GM10266 (cell line): ENCODE data around the gene MRPL34.

ENCODE experiments used
- DNase-seq: peaks from one replicate; pipeline ENCODE4 v3.0.0; 2012; ENCODE audit errors: extremely low spot score
- TF ChIP-seq, protein P1 (sequence below): IDR thresholded peaks from 2 replicates; pipeline ENCODE4 v1.5.1; 2012; ENCODE audit warnings: mild to moderate bottlenecking, low read depth; ENCODE audit not compliant: control insufficient read depth, insufficient read depth; ENCODE audit errors: missing control alignments

MRPL34 gene

DNA sequence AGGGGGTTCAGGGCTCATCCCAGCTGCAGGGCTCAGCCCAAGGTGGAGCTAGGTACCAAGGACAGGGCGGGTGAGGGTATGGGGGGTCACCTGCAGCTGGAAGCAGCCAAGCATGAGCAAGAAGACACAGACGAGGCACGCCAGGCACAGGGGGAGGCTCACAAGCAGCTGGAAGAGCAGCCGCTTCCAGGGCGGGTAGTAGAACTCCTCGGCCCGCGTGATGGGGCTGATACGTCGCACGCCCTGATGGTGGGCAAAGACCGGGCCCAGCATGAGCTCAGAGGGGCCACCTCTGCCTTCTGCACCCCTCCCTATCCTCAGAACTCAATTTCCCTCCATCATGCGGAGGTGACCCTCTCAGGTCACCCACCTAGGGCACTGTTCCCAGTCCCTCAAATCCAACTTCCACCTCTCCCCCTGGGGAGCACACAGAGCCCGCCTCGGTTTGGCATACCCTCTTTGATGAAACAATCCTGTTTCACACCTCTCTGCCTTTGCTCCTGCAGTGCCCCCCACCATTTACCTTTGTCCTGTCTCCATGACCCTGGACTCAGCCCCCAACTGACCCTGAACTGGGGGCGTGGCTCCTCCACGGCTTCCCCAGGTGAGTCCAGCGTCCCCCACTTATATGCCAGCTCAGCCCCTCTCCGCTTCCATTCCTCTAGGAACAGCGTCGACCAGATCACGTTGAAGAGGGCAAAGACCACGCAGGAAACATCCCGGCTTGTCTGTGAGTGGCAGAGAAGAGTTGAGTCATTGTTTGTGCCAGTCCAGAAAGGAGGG, 24.8 kb downstream of the MRPL34 start:
- DNase-seq = no peak
- TF ChIP-seq, protein P1, sequence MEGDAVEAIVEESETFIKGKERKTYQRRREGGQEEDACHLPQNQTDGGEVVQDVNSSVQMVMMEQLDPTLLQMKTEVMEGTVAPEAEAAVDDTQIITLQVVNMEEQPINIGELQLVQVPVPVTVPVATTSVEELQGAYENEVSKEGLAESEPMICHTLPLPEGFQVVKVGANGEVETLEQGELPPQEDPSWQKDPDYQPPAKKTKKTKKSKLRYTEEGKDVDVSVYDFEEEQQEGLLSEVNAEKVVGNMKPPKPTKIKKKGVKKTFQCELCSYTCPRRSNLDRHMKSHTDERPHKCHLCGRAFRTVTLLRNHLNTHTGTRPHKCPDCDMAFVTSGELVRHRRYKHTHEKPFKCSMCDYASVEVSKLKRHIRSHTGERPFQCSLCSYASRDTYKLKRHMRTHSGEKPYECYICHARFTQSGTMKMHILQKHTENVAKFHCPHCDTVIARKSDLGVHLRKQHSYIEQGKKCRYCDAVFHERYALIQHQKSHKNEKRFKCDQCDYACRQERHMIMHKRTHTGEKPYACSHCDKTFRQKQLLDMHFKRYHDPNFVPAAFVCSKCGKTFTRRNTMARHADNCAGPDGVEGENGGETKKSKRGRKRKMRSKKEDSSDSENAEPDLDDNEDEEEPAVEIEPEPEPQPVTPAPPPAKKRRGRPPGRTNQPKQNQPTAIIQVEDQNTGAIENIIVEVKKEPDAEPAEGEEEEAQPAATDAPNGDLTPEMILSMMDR = no peak

DNA sequence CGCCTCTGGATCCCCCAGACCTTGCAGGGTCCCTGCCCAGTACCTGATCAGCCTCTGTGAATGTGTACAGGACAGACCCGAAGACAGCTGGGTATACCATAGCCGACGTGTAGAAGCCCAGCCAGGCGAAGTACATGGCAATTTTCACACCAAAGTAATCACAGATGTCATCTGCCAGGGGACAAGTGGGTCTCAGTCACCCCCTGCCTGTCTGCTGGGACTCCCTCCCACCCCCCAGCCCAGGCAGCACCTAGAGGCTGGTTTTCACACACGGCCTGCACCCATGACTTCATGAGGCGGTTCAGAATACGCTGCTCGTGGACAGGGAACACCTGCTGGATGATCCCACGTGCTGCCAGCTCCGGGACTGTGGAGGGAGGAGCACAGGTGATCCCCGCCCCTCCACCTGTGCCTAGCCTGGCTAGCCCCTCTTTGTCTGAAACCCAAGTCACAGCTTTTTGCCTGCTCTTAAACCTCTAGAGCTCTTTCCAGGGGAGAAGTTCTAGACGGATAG, 25.4 kb downstream of the MRPL34 start:
- no peak for DNase-seq
- TF ChIP-seq, protein P1 = no peak

DNA sequence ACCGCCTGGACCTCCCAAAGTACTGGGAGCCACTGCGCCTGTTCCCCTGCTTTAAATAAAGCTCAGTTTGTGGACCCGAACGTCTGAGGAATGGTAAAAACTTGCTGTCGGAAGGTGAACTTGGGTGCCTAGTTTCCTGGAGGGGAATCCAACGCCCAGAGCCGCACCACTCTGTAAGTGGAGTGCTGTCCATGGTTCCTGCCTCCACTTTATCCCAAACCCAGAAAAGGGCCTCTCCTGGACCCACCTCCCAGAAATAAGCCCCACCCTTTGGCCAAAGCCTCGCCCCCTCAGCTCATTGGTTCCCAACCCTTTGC, 26.6 kb downstream of the MRPL34 start:
- TF ChIP-seq, protein P1 = no peak
- DNase-seq = no peak

DNA sequence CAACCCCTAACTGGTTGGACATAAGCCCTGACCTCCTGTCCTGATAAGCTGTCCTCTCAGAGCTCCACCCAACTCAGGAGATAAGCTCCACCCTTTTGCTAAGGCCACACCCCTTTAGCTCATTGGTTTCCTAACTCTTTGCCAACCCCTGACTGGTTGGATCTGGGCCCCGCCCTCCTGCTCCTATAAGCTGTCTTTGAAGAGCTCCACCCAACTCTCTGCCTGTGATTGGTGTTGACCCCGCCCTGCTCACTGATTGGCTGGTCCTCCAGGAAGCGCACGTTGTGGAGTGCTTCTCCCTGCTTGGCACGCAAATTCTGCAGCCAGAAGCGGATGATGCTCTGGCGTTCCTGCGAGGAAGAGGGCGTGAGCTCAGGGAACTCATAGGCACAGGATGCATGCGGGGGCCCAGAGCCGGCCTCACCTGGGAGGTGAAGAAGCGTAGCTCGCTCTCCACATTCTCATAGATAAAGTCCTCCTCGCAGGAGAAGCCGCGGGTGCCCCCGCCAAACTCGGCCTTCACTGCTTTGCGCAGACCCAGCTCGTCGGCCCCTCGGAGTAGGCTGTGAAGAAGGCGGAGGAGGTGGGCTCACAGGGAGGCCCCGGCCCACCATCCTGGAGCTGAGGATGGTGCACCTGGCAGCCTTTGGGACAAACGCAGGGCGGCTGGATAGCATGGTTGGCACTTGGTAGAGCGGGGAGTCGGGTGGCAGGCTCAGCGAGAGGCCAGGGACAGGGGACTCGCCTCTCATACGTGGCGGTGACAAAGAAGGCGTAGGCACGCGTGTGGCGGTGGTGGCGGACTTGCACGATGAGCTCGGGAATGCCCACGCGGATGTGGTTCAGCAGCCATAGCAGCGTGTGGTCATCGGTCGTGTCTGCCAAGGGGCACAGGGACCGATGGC, 27.3 kb downstream of the MRPL34 start:
- peak; percentile 67 for DNase-seq
- TF ChIP-seq, protein P1 = no peak

DNA sequence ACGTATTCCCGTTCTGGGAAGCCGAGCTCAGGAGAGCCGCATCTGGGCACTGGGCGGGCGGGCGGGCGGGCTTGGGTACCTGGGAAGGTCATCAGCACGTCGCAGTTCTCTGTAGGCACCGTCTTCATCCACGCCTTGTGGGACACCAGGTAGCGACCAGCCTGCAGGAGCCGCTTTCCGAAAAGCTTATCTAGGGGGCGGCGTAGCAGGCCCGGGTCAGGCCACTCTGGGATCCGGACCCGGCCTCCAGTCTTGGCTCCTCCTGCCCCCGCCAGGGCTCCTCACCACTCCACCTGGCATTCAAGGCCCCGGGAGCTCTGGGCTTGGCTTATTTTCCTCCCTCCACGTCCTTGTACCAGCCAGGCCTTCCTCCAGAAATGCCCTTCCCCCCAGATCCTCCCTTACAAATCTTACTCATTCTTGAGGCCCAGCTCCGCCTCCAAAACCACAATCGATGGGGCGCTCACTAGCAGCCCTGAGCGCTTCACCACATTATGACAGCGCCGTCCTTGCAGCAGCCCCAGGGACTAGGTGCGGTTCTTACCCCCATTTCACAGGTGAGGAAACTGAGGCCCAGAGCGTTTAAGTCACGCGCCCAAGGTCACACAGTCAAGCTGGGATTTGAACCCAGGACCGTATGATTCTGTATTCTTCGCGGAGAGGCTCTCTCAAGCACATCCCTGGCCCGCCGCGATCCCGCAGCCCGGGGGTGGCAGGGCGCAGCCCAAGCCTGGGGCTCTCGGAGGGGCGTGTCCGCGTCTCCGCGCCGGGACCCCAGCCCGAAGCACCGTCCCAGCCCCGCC, 28.1 kb downstream of the MRPL34 start:
- peak; percentile 75 for DNase-seq
- TF ChIP-seq, protein P1 = no peak

DNA sequence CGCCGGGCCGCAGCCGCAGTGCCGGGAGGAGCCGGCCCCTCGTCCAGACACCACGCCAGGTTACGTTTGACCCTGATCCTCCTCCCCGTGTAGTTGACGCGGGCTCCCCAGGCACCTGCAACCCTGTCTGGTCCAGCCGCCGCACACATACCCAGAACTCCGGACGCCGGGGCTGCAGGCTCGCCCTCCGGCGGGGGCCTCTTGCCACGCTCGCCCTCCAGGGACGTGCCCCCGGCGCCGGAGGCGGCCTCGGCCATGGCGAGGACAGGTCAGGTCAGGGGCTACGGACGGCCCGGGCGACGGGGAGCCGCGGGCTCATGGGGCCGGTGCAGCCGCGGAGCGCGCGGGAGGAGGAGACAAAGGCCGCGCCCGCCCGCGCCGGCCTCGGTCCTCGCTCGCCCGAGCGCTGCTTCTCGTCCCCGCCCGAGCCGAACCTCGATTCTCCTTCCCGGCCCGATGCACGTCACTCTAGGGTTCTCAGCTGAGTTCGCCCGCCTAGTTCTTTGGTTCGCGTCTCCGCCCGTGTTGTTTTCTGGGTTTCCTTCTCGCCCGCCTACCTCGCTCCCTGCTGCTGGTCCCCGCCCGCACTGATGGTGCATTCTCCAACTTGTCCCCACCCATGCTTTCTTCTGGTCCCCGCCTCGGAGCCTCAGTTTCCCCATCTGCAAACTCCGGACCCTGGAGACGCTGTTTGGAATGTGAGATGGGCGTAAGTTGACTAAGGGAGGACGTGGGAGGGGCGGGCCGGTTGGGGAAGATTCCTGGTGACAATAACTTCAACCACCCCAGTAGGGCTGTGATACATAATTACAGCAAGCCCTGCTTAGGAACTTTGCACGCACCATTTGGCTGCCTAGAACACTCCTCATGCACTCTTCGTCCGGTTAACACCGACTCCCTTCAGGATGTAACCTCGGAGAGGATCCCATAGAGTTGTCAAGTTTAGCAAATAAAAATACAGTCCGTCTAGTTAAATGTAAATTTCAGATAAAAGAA, 29.0 kb downstream of the MRPL34 start, which contains the start of gene ANO8:
TSS of gene ANO8 (minus strand) at position 442 of the 996 bp plus-strand sequence. CDS start at position 257, 185 bp downstream.
- DNase-seq = peak; percentile 94
- TF ChIP-seq, protein P1 = no peak
